ENCODE data around the gene MYO1E.

- TF ChIP-seq EZH2phosphoT487 (IDR thresholded peaks at IDR 0.05; ENCODE audit: borderline replicate concordance, low read depth, low read length): no peak
- no peak for TF ChIP-seq CTCF (conservative IDR thresholded peaks at IDR 0.05; ENCODE audit: low read length)
Observed at GRCh38 chr15:59169251-59169708, 203.4 kb downstream of the MYO1E start.

Measured in OCI-LY7 (cell line).